Testis (tissue), 3 donors: Measurements from ENCODE around the gene COBL. TPM values are rescaled to one million over a fixed set of nuclear protein-coding genes. Genes with fewer than 3 reads are reported as not detected.

Source experiments
- DNase-seq: peaks from one replicate; pipeline ENCODE4 v3.0.0-alpha.2; 2019
- H3K27ac ChIP-seq, 2 donors: fragments of 200-600 bp; sonication (generic); one replicate each; pipeline ENCODE4 v1.5.1; 2019
- H3K27me3 ChIP-seq: fragments of 200-600 bp; sonication (generic); one replicate; pipeline ENCODE4 v1.5.1; 2019
- H3K36me3 ChIP-seq: fragments of 200-600 bp; sonication (generic); one replicate; pipeline ENCODE4 v1.5.1; 2017; ENCODE audit warnings: low read depth; ENCODE audit errors: missing control alignments
- H3K4me1 ChIP-seq: fragments of 200-600 bp; sonication (generic); one replicate; pipeline ENCODE4 v1.5.1; 2019
- H3K4me3 ChIP-seq, 2 donors: fragments of 200-600 bp; sonication (generic); one replicate each; pipeline ENCODE4 v1.5.1; 2017 to 2019
- H3K9me3 ChIP-seq: fragments of 200-600 bp; sonication (generic); one replicate; pipeline ENCODE4 v1.5.1; 2017
- POLR2A ChIP-seq: fragments of 450-650 bp; IDR thresholded peaks from one replicate; pipeline ENCODE4 v1.6.1; 2017; ENCODE audit warnings: antibody characterized with exemption, mild to moderate bottlenecking, moderate library complexity
- WGBS, 2 donors: methylation state at CpG; one replicate each; pipeline ENCODE4 v1.1.5; 2018; 5-methylcytosine and 5-hydroxymethylcytosine counted together
- intact Hi-C: fragments of 100-400 bp; cut with DNase I; formaldehyde crosslinking; loops from one replicate; pipeline ENCODE4 v1.15.1; 2023; ENCODE audit warnings: low total_unique reads
- polyA plus RNA-seq: library from polyadenylated mRNA; stranded (reverse); fragments of 350-450 nt; fragmentation: Illumina TruSeq; extraction: RNeasy Lipid Tissue Mini Kit (QIAGEN cat#74804); gene quantifications from one replicate; pipeline ENCODE4 v1.2.3, GENCODE V29; 2014; ENCODE audit warnings: low read depth, low replicate concordance; ENCODE audit not compliant: insufficient read depth
- total RNA-seq, 2 donors: library from RNA; depleted of rRNA; stranded (reverse); fragments of >200 nt; gene quantifications; one replicate each; pipeline ENCODE4 v1.2.3, GENCODE V29; 2016
- TF ChIP-seq, protein P1 (sequence below), 3 experiments: fragments of 450-650 bp in 2 of 3; fragments of 200-600 bp in 1 of 3; sonication (generic) in 1 of 3; IDR thresholded peaks; one replicate each; pipeline ENCODE4 v1.5.1; 2016 to 2019; ENCODE audit warnings: antibody characterized with exemption in 3 of 3, mild to moderate bottlenecking in 2 of 3, moderate library complexity in 1 of 3

The COBL gene
- total and polyA plus RNA-seq, 3 donors from 2014 or later: 9.2 to 14.8 (median 12.3) TPM

GRCh38 chr7:51126324-51126723 is 190.3 kb downstream of the COBL start:
- Histone ChIP-seq H3K4me3 (no peak overlapping the region), H3K4me1 (no peaks in the 10 kb centered on the region), H3K9me3 (no peaks in the 10 kb centered on the region), H3K27me3 (no peaks in the 10 kb centered on the region), H3K36me3 (no peaks in the 10 kb centered on the region), H3K27ac (no peak overlapping the region)
- no peak for DNase-seq
- TF ChIP-seq POLR2A: no peak
- TF ChIP-seq, protein P1, sequence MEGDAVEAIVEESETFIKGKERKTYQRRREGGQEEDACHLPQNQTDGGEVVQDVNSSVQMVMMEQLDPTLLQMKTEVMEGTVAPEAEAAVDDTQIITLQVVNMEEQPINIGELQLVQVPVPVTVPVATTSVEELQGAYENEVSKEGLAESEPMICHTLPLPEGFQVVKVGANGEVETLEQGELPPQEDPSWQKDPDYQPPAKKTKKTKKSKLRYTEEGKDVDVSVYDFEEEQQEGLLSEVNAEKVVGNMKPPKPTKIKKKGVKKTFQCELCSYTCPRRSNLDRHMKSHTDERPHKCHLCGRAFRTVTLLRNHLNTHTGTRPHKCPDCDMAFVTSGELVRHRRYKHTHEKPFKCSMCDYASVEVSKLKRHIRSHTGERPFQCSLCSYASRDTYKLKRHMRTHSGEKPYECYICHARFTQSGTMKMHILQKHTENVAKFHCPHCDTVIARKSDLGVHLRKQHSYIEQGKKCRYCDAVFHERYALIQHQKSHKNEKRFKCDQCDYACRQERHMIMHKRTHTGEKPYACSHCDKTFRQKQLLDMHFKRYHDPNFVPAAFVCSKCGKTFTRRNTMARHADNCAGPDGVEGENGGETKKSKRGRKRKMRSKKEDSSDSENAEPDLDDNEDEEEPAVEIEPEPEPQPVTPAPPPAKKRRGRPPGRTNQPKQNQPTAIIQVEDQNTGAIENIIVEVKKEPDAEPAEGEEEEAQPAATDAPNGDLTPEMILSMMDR (IDR thresholded peaks at IDR 0.05): no peak
- WGBS, 2 donors: 87 to 100% methylated on average over 2 to 5 of the region's 5 CpGs
- intact Hi-C loops: no loop called here

DNA sequence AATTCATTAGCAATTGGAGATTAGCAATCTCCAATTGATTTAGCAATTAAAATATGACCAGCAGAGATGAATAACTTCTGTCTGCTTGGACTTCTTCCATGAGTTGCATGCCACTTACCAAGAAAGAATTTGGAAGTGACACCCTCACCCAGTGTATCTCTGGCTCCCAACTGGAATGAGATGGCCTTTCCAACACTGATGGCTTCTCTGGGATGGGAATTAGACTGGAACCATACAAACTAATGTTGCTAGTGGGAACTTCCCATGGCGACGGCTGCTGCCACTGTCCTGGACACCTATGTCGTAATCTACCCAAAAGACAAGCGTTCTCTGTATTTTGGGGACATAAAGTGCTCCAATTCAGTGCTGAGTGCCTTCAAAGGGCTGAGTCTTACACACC is 192.3 kb downstream of the COBL start:
- Histone ChIP-seq H3K4me3 (no peak overlapping the region), H3K27me3 (no peaks in the 10 kb centered on the region), H3K36me3 (no peaks in the 10 kb centered on the region), H3K27ac (no peak overlapping the region), H3K9me3 (no peaks in the 10 kb centered on the region), H3K4me1 (no peaks in the 10 kb centered on the region)
- no peak for TF ChIP-seq POLR2A
- TF ChIP-seq, protein P1 (IDR thresholded peaks at IDR 0.05): no peak
- intact Hi-C loops: no loop called here
- DNase-seq: no peak
- 66 to 68% methylated on average over 4 of the region's 4 CpGs for WGBS, 2 donors

DNA sequence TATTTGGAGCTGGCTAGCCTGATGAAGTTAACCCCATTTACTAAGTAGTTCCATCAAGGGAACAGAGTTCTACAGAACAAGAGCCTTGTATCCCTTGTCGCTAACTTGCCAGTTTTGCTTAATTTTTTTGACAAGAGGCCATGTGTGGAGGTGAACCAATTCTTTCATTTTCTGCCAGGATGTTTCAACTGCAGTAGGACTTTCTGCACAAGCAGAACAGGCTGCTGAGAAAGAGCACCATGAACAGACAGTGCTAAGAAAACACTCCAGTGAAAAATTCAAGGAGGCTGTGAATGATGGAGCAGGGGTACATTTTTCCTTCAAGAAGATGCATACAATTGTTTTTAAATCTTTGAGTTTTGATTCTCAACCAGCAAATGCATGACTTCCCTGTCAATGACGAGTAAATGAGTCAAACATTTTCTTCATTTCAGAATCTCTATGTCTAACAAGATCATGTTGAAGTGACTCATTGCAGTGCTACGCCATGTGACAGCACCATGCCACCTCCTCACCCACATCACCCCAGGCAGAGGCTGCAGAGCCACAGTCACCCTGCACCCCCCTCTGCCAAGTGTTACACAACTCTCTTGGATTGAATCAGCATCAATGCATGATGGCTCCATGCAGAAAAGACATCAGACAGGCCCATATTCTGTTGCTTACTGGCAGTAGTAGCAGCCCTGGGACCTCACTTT is 193.1 kb downstream of the COBL start:
- Histone ChIP-seq H3K27ac (no peak overlapping the region), H3K4me3 (no peak overlapping the region), H3K9me3 (no peaks in the 10 kb centered on the region), H3K4me1 (no peaks in the 10 kb centered on the region), H3K36me3 (no peaks in the 10 kb centered on the region), H3K27me3 (no peaks in the 10 kb centered on the region)
- no peak for DNase-seq
- 86 to 92% methylated on average over 3 of the region's 3 CpGs for WGBS, 2 donors
- intact Hi-C loops: no loop called here
- TF ChIP-seq, protein P1 (IDR thresholded peaks at IDR 0.05): no peak
- TF ChIP-seq POLR2A: no peak

- Histone ChIP-seq H3K4me3 (no peak overlapping the region), H3K4me1 (no peaks in the 10 kb centered on the region), H3K27ac (no peak overlapping the region), H3K36me3 (no peaks in the 10 kb centered on the region), H3K9me3 (no peaks in the 10 kb centered on the region), H3K27me3 (no peaks in the 10 kb centered on the region)
- TF ChIP-seq, protein P1 (IDR thresholded peaks at IDR 0.05): no peak
- no peak for TF ChIP-seq POLR2A
- WGBS, 2 donors: 22 to 31% methylated on average over 9 of the region's 9 CpGs
- intact Hi-C loops: no loop called here
- DNase-seq: no peak
Observed at GRCh38 chr7:51121931-51122425, 194.6 kb downstream of the COBL start.
